HG02870 (cell line): Measurements from ENCODE around the gene FN3KRP.

ENCODE experiments used
- ATAC-seq: cut with Tn5 transposase; IDR thresholded peaks from one replicate; pipeline ENCODE4 v1.9.1; 2021; ENCODE audit warnings: mild to moderate bottlenecking, moderate library complexity; ENCODE audit not compliant: unreplicated experiment

The FN3KRP gene

GRCh38 chr17:82703935-82704865, 12.3 kb upstream of the FN3KRP start:
- ATAC-seq = no peak

- no peak for ATAC-seq
Measured at GRCh38 chr17:82704886-82705285, 11.6 kb upstream of the FN3KRP start.

DNA sequence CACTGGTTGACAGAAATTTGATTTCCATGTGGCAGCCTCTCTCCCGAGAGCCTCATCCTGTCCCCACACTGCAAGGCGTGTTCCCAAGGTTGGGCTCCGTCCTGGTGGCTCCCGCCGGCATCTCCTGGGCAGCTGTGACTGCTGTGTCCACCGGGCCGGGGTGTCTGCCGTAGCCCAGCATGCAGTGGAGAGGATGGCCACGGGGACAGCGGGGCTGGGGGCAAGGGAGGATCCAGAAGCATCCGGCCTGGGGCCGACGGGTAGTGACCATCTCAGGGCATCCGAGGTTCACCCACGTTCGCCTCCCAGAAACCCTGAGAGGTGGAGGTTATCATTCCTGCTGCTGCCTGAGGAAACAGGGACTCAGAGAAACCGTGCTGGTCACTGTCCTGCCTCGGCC, 10.8 kb upstream of the FN3KRP start:
- ATAC-seq = no peak

- ATAC-seq = no peak
Measured at GRCh38 chr17:82709024-82709675, 7.4 kb upstream of the FN3KRP start.

- no peak for ATAC-seq
Measured at GRCh38 chr17:82709676-82710498, 6.6 kb upstream of the FN3KRP start.

DNA sequence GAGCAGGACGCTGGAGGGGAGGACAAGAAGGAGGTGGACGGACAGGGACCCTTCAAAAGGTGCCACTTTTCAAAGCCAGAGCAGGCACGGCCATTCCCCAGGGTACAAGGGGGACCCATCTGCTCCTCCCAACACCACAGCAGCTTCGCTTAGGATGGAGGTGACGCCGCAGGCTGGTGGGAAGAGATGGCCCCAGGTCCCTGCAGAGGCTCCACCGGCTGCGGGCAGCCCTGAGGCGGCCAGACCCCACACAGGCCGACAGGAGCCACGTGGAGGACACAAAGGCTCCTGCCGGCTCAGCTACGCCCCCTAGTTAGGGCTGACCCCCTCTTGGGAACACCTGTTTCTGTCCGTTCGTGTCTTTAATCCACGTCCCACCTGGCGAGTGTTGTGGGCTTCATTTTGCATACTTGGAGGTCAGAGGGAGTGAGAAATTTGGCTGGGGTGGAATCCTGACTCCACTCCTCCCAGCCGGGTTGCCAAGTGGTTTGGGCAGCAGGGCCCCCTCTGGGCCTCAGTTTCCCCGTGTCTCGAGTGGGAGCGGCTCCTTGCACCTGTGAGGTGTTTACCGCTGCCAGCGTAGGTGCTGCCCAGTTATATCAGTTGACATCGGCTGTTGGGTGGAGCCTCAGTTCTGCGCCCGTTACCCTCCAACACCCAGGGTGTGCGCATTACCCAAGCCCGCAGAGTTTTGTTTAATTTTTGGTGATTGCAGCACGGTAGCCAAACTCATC, 5.8 kb upstream of the FN3KRP start:
- no peak for ATAC-seq

- ATAC-seq = no peak
Measured at GRCh38 chr17:82713071-82713723, 3.3 kb upstream of the FN3KRP start.

DNA sequence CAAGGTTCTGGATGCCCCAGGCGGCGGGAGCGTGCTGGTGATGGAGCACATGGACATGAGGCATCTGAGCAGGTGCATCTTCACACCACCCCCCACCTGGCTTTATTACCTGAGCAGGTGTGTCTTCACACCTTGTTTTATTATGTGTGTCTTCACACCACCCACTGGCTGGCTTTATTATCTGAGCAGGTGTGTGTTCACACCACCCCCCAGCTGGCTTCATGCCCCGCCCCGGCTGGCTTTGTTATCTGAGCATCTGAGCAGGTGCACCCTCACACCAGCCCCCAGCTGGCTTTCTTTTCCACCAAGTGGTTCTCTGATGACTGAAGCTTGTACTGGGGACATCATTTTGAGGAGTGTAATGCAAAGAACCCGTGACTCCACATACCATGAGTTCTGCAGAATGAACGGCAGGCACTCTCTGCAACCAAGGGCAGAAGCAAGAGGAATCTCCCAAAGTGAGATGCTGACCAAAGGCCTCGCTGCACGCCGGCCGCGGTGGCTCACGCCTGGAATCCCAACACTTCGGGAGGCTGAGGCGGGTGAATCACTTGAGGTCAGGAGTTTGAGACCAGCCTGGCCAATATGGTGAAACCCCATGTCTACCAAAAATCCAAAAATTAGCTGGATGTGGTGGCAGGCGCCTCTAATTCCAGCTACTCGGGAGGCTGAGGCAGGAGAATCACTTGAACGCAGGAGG, 2.6 kb downstream of the FN3KRP start:
- ATAC-seq = no peak

GRCh38 chr17:82720204-82720603, 3.7 kb downstream of the FN3KRP start:
- no peak for ATAC-seq

DNA sequence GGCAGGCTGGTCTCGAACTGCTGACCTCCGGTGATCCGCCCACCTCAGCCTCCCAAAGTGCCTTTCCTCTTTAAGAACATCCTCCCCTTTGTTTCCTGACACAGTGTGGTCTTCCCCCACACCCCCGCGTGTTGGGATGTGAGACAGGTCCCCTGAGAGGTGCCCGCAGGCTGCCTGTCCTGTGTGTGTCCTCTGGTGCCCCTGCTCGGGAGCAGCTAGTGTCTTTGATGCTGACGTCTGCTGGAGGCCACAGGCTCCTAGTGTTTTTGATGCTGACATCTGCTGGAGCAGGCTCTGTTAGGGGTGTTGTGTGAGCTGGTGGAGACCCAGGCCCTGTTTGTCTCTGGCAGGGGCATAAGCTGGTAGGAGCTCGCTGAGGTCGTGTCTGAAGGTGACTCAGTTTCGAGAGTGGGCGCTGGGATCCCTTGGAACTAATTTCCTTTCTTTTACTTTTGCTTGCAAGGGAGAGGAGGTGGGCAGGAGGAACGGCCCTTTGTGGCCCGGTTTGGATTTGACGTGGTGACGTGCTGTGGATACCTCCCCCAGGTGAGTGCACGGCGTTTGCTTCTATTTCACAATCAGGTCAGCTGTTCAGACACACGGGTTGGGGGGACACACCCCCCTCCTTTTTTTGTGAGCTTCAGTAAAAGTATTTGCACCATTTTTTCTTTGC, 6.0 kb downstream of the FN3KRP start:
- no peak for ATAC-seq

DNA sequence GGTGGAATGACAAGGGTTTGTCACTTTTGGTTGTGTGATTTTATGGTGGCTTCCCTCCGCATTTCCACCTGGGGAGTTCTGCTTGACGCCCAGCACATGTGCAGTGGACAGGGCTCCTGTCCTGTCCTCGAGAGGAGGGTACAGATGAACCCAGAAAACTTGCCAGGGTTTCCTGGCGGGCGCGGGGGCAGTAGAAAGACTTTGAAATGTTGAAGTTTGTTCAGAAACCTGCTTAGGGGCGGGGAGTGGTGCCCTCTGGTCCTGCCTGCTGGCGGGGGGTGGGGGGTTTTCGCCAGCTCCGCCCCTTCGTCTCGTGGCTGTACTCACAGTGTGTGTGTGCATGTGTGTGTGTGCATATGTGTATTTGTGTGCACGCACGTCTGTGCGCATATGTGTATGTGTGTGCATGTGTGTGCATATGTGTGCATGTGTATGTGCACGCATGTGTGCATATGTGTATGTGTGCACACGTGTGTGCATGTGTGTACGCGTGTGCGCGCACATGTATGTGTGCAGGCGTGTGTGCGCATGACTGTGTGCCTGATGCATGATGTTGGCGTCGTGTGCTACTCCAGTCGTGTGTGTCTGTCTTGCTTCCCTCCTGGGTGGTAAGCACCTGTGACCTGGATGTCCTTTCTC, 6.8 kb downstream of the FN3KRP start:
- no peak for ATAC-seq

- no peak for ATAC-seq
Measured at GRCh38 chr17:82726427-82726826, 9.9 kb downstream of the FN3KRP start.

DNA sequence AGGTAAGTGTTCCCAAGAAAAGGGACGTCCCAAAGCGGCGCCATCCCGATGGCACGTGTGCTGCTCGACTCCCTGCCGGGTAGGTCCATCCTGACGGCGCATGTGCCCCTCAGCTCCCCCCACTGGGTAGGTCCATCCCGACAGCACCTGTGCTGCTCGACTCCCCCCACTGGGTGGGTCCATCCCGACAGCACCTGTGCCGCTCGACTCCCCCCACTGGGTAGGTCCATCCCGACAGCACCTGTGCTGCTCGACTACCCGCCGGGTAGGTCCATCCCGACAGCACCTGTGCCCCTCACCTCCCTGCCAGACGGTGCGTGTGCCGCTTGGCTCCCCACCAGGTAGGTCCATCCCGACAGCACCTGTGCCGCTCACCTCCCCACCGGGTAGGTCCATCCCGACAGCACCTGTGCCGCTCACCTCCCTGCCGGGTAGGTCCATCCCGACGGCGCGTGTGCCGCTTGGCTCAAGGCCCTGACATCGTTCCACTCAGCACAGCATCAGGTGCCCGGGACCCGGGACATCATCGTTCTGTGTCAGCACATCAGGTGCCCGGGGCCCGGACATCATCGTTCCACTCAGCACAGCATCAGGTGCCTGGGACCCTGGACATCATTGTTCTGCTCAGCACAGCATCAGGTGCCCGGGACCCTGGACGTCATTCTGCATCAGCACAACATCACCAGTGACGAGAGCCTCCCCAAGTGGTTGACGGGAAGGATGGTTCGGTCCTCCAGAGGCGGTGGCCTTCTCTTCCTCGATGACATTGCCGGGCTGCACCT, 13.2 kb downstream of the FN3KRP start:
- no peak for ATAC-seq

DNA sequence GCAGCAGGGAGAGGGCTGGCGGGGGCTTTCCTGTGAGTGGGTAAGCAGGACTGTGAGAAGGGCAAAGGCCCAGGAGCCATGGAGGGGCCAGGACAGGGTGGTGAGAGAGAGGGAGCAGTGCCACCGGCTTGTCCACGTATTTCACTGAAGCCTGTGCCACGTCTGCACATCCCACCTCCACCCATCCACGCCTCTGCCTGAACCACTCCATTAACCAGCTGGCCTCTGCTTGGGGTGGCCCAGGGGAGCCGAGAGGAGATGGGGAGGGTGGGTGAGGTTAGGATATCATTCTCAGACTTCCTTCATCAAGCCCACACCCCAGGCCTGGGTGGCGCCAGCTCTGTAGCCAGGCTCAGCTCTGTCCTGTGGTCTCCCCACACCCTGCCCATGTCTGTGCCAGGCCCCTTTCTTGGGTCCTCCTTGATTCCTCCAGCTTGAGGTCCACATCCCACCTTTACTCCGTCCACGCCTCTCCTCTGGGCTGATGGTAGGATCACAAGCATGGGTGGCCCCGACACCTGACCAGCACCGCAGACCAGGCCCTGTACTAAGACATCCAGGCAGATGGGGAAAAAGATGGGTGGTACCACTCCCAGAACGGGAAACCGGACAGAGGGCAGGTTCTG, 15.7 kb downstream of the FN3KRP start:
- ATAC-seq = no peak

- ATAC-seq = no peak
Measured at GRCh38 chr17:82734987-82735866, 18.7 kb downstream of the FN3KRP start, which contains the start of gene FN3K. FN3K (plus strand) TSS chr17:82735615; CDS start chr17:82735637, 22 bp downstream.

DNA sequence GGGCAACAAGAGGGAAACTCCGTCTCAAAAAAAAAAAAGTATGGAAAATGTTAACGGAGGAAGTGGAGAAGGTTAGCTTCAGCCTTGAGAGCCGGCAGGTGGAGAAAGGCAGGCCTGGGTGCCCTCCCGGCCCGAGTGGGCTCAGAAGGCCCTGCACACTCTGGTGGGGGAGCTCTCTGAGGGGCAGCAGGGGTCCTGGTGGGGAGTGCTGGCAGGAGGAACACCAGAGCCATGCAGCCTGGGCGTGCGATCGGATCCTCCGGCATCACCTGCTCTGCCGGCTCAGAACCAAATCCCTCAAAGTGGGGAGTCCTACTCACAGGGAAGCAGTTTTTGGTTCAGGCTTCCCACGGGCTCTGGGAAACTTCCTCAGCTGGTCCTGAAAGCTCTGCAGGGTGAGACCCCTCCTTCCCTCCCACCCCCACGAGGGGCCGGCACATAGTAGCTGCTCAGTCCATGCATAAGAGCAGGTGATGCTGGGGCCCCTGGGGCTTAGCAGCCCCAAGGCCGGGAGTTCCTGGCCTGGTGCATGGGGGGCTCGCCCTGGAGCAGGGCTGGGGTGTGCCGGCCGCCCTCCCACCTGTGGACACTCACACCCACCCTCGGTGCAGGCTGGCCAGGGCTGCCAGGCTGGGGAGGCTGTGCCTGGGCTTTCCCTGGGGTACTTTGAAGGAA, 20.1 kb downstream of the FN3KRP start:
- ATAC-seq = no peak
